NCI-H526 (cell line): ENCODE measurements around the gene GOLGA8A.
"Not testable (repeated sequence)": the region's sequence is repeated elsewhere in the genome, so short reads cannot be mapped to it uniquely, and the experiment has no call there.

Source experiments
- DNase-seq, 2 experiments: peaks; one replicate each; lab custom pipeline; 2025; lab: John Stamatoyannopoulos, UW

GOLGA8A gene

DNA sequence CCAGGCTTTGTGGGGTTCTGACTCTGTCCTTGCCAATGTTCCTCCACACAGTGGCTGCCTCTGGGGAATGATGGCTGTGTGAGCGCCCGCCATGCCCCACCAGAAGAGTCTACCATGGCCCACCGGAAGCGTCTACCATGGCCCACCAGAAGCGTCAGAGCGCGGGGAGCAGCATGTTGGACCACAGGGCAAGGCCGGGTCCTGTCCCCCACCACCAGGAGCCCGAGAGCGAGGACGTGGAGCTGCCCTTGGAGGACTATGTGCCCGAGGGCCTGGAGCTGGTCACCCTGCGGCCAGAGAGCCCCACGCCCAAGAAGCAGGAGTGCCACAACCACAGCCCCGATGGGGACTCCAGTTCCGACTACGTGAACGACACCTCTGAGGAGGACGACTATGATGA is 28.1 kb downstream of the GOLGA8A start:
- DNase-seq = not testable (repeated sequence)

- not testable (repeated sequence) for DNase-seq
Measured at GRCh38 chr15:34408973-34409372, 28.6 kb downstream of the GOLGA8A start.

DNA sequence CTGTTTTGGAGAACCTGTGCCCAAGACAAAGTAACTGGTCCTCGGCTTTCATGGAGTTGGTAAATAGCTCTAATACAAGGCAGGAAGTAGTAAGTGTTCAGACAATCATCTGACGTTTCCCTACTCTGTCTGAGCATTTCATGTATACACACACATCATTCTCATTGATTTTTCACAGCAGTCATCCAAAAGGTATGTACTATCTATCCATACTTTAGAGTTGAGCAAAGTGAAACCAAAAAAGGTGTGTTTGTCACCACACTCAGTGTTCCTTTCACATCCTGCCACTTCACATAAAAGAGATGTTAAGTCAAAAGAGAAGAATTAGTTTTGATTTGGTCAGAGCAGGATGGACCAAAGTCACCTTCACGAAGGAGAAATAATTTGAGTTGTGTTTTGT is 33.7 kb downstream of the GOLGA8A start:
- not testable (repeated sequence) for DNase-seq

DNA sequence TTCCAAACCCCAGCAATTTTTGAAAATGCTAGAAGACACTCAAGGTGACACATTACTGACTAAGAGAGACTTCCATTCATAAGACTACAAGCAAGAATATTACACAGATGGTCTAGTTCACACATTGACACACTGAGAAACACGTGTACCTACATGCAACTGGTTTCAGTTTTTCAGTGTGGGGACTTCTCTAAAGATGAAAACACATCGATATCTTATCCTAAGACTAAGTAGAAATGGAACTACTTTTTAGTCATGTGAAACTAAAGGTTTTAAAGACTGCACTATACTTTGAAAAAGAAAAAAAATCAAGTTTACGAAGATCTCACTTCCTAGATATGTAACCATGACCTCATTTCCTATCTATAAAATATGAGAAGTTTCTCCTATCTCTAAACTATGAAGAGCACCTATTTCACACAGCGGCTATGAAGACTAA is 34.4 kb downstream of the GOLGA8A start:
- not testable (repeated sequence) for DNase-seq

DNA sequence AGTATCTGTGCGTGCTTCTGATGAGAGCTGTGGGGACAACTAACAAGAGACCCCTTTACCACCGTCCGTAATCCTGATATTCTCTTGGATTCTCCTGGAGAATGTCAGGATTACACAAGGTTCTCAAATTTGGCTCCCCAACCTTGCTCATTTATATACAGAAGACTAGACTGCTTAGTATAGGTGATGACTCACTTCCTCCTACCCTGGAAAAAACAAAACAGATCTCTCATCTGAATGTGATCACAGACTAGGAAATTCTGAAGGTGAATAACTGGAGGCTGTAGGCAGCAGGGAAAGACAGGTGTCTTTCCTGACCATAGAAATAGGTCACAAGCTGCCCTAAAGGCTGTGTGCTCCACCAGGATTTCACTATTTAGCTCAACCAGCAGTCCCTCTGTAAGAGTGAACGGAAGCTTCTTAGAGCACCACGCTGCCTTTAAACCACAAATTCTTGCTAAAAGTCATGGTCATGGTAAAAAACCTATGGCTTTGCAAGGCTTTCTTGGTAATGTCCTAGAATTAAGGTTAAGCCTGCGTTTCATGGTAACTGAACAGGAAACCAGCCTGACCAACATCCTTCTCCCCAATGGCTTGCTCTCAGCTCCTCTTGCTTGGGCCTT is 39.9 kb downstream of the GOLGA8A start:
- not testable (repeated sequence) for DNase-seq

DNA sequence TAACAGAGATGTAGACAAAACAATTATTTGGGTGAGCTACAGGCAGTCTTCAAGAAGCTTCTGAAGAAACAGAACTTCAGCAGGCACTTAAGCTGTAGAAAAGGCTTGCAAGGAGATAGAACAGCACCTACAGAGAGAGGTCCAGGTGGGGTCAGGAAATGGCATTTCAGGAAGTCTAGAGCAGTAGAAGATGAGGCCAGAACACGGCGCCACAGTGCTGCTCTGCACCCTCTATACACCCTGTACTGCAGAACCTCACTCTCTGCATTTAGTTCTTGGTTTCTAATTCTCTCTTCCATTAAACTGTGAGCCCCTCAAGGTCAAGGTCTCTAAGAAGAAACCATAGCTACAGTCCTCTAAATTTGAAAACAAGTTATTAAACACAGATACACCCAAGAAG is 44.6 kb downstream of the GOLGA8A start:
- DNase-seq = not testable (repeated sequence)

DNA sequence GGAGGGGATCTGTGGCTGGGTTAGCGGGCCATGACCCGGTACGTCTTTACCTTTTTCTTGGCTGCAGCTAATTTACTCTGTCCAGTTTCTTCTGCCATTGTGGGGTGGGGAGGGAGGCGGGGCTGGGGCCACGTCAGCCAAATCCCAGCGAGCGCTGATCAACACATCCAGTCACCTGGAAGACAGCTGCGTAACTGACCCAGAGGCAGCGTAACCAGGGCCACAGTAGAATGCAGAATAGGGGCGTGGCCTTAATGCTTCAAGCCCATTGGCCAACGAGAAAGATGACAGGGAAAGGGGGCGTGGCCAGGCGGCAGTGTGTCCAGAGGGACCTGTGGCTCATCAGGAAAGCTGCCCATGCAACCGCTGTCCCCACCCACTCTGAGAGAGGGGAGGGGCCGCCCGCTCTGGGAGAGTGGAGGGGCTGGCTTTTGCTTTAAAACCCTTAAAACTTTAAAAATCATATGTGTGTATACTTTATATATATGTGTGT is 48.0 kb downstream of the GOLGA8A start:
- not testable (repeated sequence) for DNase-seq
